ENCODE data around the gene CMC4. TPM values are rescaled to one million over a fixed set of nuclear protein-coding genes. Genes with fewer than 3 reads are reported as not detected.

The CMC4 gene
- total RNA-seq, 4 donors from 2014 or later, result 5.1 to 18.3 (median 13.3) TPM

DNA sequence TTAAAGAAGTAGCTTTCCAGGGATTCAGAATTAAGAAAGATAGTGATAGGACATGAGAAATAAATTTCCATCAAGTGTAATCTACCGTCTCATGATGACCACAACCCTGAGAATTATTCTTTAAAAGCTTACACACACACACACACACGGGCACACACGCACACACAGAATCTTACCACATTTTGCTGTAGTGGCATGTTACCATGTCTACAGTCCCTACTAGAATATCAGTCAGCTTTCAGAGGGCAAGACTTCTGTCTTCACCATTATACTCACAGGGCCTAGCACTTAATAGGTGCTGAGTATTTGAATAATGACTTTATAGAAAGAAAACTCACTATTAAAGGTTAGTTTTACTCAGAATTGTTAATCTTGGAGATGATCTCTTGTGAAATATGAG is 15.4 kb downstream of the CMC4 start:
- intact Hi-C loops (cut with DNase I), result no loop called here
- H3K4me1 ChIP-seq, result peaks cover 0 to 13% (median 0%) of the 10 kb centered on the region in 3 donors
- 73 to 91% methylated on average over 3 of the region's 3 CpGs for WGBS, 2 donors
- no peak overlapping the region for H3K4me3 ChIP-seq
- no peak overlapping the region for H3K27ac ChIP-seq
- no peaks in the 10 kb centered on the region for H3K9me3 ChIP-seq
- peaks cover 0 to 49% (median 0%) of the 10 kb centered on the region in 3 donors for H3K36me3 ChIP-seq
- no peak for TF ChIP-seq CTCF (IDR thresholded peaks at IDR 0.05)
- no peak for TF ChIP-seq POLR2A (IDR thresholded peaks at IDR 0.05)
- DNase-seq, result no peak
- no peaks in the 10 kb centered on the region for H3K27me3 ChIP-seq

GRCh38 chrX:155054255-155054654 is 16.7 kb downstream of the CMC4 start:
- WGBS, 2 donors, result 82 to 95% methylated on average over 3 to 4 of the region's 4 CpGs
- intact Hi-C loops (cut with DNase I), result no loop called here

GRCh38 chrX:155053656-155054055 is 17.3 kb downstream of the CMC4 start:
- WGBS, 2 donors, result 57 to 72% methylated on average over 2 to 3 of the region's 3 CpGs
- Histone ChIP-seq H3K4me1 (peaks cover 0 to 13% (median 0%) of the 10 kb centered on the region in 3 donors), H3K9me3 (no peaks in the 10 kb centered on the region), H3K27ac (no peak overlapping the region), H3K4me3 (no peak overlapping the region), H3K27me3 (no peaks in the 10 kb centered on the region), H3K36me3 (peaks cover 0 to 39% (median 0%) of the 10 kb centered on the region in 3 donors)
- intact Hi-C loops (cut with DNase I), result no loop called here
- TF ChIP-seq CTCF (IDR thresholded peaks at IDR 0.05) (no peak), POLR2A (IDR thresholded peaks at IDR 0.05) (no peak)
- no peak for DNase-seq

More at GRCh38 chrX:155054255-155054654, 16.7 kb downstream of the CMC4 start:
- peaks cover 0 to 39% (median 0%) of the 10 kb centered on the region in 3 donors for H3K36me3 ChIP-seq
- TF ChIP-seq POLR2A (IDR thresholded peaks at IDR 0.05), result no peak
- no peak for TF ChIP-seq CTCF (IDR thresholded peaks at IDR 0.05)
- DNase-seq, result no peak
- no peak overlapping the region for H3K4me3 ChIP-seq
- no peak overlapping the region for H3K27ac ChIP-seq
- no peaks in the 10 kb centered on the region for H3K27me3 ChIP-seq
- H3K9me3 ChIP-seq, result no peaks in the 10 kb centered on the region
- H3K4me1 ChIP-seq, result peaks cover 0 to 13% (median 0%) of the 10 kb centered on the region in 3 donors

GRCh38 chrX:155052738-155053498 is 18.0 kb downstream of the CMC4 start:
- Histone ChIP-seq H3K36me3 (peaks cover 0 to 44% (median 0%) of the 10 kb centered on the region in 3 donors), H3K4me1 (peaks cover 0 to 13% (median 0%) of the 10 kb centered on the region in 3 donors), H3K9me3 (no peaks in the 10 kb centered on the region), H3K4me3 (no peak overlapping the region), H3K27ac (no peak overlapping the region), H3K27me3 (no peaks in the 10 kb centered on the region)
- 78 to 87% methylated on average over 3 to 5 of the region's 5 CpGs for WGBS, 2 donors
- TF ChIP-seq CTCF (IDR thresholded peaks at IDR 0.05) (no peak), POLR2A (IDR thresholded peaks at IDR 0.05) (no peak)
- intact Hi-C loops (cut with DNase I), result no loop called here
- DNase-seq, result no peak

DNA sequence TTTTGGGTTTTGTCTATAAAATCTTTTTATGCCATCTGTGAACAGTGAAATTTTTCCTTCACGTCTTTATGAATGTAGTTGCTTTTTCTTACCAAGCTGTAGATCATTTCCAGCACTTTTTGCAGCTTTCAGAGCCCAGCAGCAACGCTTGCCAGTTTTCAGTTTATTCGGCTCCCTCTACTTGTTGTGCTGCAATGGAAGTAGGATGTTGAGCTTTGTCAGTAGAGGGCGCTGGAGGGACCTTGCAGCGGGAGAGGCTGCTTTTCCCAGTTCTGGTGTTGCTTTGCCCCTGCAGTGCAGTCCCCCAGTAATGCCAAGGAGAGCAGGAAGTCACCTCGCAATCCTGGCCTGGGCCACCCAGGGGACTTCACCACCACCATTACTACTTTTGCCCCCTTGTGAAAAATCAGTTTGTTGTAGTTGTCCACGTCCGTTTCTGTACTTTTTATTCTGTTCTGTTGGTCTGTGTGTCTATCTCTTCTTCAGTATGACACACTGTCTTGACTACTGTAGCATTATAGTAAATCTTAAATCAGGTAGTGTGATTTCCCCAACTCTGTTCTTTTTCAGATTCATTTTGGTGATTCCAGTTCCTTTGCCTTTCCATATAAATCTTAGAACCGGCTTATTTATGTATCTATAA is 21.8 kb downstream of the CMC4 start:
- Histone ChIP-seq H3K27ac (no peak overlapping the region), H3K4me3 (no peak overlapping the region), H3K27me3 (no peaks in the 10 kb centered on the region), H3K36me3 (peaks cover 0 to 47% (median 0%) of the 10 kb centered on the region in 3 donors), H3K9me3 (no peaks in the 10 kb centered on the region), H3K4me1 (no peaks in the 10 kb centered on the region)
- TF ChIP-seq POLR2A (IDR thresholded peaks at IDR 0.05), result no peak
- TF ChIP-seq CTCF (IDR thresholded peaks at IDR 0.05), result peak in 3 of 6 experiments; percentile 35 to 44 (median 37)
- DNase-seq, result no peak
- intact Hi-C loops (cut with DNase I), result no loop called here
- WGBS, 2 donors, result 42 to 52% methylated on average over 6 of the region's 9 CpGs
